Loucy (cell line): ENCODE data around the gene PNPLA7.
"Not testable (repeated sequence)": the region's sequence is repeated elsewhere in the genome, so short reads cannot be mapped to it uniquely, and the experiment has no call there.

Experiments used
- H2AFZ ChIP-seq: fragments of 200-600 bp; sonication (generic); 2 replicates; pipeline ENCODE4 v1.6.0; 2016; ENCODE audit warnings: antibody characterized with exemption, mild to moderate bottlenecking, low read length, moderate library complexity
- H3F3A ChIP-seq: fragments of 200-600 bp; 2 replicates; pipeline ENCODE4 v1.6.0; 2016; ENCODE audit warnings: antibody characterized with exemption, low read depth, mild to moderate bottlenecking
- H3K27me3 ChIP-seq: fragments of 200-600 bp; sonication (generic); 2 replicates; pipeline ENCODE4 v1.6.1; 2014; ENCODE audit warnings: low read length, mild to moderate bottlenecking; ENCODE audit not compliant: insufficient read depth, poor library complexity, severe bottlenecking
- H3K36me3 ChIP-seq: fragments of 200-600 bp; sonication (generic); 2 replicates; pipeline ENCODE4 v1.6.1; 2016; ENCODE audit warnings: low read length; ENCODE audit not compliant: insufficient read depth
- H3K4me1 ChIP-seq: fragments of 200-600 bp; sonication (generic); 2 replicates; pipeline ENCODE4 v1.5.1; 2014; ENCODE audit warnings: low read length, mild to moderate bottlenecking; ENCODE audit not compliant: insufficient read depth, poor library complexity, severe bottlenecking
- H3K4me2 ChIP-seq: fragments of 200-600 bp; sonication (generic); 2 replicates; pipeline ENCODE4 v1.6.0; 2014; ENCODE audit warnings: antibody characterized with exemption, low read length, low read depth, mild to moderate bottlenecking; ENCODE audit not compliant: poor library complexity, severe bottlenecking
- H3K4me3 ChIP-seq: fragments of 200-600 bp; sonication (generic); 2 replicates; pipeline ENCODE4 v1.5.1; 2014; ENCODE audit warnings: low read length, mild to moderate bottlenecking, mixed read lengths; ENCODE audit not compliant: poor library complexity, severe bottlenecking
- H3K79me2 ChIP-seq: fragments of 200-600 bp; sonication (generic); 2 replicates; pipeline ENCODE4 v1.6.1; 2014; ENCODE audit warnings: low read length; ENCODE audit not compliant: insufficient read depth
- H3K9ac ChIP-seq: fragments of 200-600 bp; sonication (generic); 2 replicates; pipeline ENCODE4 v1.6.0; 2014; ENCODE audit warnings: mild to moderate bottlenecking, low read depth, low read length, moderate library complexity; ENCODE audit not compliant: poor library complexity, severe bottlenecking
- H3K9me2 ChIP-seq: fragments of 200-600 bp; sonication (generic); replicated peaks from 2 replicates; pipeline ENCODE4 v1.6.1; 2016; ENCODE audit warnings: low read depth, low read length, mixed read lengths
- H3K9me3 ChIP-seq: fragments of 200-600 bp; sonication (generic); 2 replicates; pipeline ENCODE4 v1.6.1; 2014; ENCODE audit warnings: mild to moderate bottlenecking, antibody characterized with exemption, low read length, low read depth; ENCODE audit not compliant: insufficient read depth
- H4K20me1 ChIP-seq: fragments of 200-600 bp; sonication (generic); 2 replicates; pipeline ENCODE4 v1.6.0; 2014; ENCODE audit warnings: antibody characterized with exemption, low read length, mild to moderate bottlenecking; ENCODE audit not compliant: insufficient read depth, poor library complexity, severe bottlenecking
- EZH2phosphoT487 ChIP-seq: fragments of 200-600 bp; IDR thresholded peaks from 2 replicates; pipeline ENCODE4 v1.6.1; 2018; ENCODE audit warnings: antibody characterized with exemption, mild to moderate bottlenecking, moderate library complexity, borderline replicate concordance
- TF ChIP-seq, protein P1 (sequence below): fragments of 200-600 bp; sonication (generic); conservative IDR thresholded peaks from 2 replicates; pipeline ENCODE4 v1.5.1; 2014; ENCODE audit warnings: mild to moderate bottlenecking, antibody characterized with exemption, low read length

Gene PNPLA7

DNA sequence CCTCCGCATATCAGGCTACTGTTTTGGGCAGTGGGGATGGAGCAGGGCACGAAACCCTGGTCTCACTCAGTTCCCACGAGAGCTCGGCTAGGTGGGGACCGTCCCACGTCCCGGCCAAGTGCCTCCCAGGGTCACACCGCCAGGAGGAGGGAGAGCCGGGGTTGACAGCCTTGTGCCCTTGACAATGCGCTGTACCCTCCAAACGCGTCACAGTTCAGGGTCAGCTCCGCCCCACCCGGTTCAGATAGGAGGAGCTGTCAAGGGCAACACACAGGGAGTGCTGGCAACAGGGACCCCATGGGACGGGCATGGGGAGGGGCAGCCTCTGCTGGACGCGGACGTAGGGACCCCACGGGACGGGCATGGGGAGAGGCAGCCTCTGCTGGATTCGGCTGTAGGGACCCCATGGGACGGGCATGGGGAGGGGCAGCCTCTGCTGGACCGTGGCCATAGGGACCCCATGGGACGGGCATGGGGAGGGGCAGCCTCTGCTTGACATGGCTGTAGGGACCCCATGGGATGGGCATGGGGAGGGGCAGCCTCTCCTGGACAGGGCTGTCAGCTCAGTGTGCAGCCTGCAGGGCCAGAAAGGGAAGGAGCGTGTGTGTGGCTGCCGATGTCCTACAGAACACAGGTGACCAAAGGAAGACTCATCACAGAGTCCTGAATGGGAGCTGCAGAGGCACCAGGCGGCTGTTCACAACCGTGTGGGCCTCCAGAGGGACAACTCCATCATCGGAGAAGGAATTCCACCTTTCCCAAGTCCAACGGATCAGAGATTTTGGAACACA lies 29.4 kb downstream of the PNPLA7 start:
- Histone ChIP-seq H3K9me3 (no peaks in the 10 kb centered on the region), H3K36me3 (no peaks in the 10 kb centered on the region), H3K4me1 (no peaks in the 10 kb centered on the region), H3K4me2 (no peak overlapping the region), H4K20me1 (no peaks in the 10 kb centered on the region), H3K27me3 (no peaks in the 10 kb centered on the region), H3K4me3 (no peak overlapping the region), H3K79me2 (no peaks in the 10 kb centered on the region), H2AFZ (no peak overlapping the region), H3K9me2 (no peaks in the 10 kb centered on the region), H3F3A (no peaks in the 10 kb centered on the region; the same call in 1 of the 2 replicates), H3K9ac (no peak overlapping the region)
- TF ChIP-seq, protein P1, sequence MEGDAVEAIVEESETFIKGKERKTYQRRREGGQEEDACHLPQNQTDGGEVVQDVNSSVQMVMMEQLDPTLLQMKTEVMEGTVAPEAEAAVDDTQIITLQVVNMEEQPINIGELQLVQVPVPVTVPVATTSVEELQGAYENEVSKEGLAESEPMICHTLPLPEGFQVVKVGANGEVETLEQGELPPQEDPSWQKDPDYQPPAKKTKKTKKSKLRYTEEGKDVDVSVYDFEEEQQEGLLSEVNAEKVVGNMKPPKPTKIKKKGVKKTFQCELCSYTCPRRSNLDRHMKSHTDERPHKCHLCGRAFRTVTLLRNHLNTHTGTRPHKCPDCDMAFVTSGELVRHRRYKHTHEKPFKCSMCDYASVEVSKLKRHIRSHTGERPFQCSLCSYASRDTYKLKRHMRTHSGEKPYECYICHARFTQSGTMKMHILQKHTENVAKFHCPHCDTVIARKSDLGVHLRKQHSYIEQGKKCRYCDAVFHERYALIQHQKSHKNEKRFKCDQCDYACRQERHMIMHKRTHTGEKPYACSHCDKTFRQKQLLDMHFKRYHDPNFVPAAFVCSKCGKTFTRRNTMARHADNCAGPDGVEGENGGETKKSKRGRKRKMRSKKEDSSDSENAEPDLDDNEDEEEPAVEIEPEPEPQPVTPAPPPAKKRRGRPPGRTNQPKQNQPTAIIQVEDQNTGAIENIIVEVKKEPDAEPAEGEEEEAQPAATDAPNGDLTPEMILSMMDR, result no peak
- TF ChIP-seq EZH2phosphoT487, result no peak

DNA sequence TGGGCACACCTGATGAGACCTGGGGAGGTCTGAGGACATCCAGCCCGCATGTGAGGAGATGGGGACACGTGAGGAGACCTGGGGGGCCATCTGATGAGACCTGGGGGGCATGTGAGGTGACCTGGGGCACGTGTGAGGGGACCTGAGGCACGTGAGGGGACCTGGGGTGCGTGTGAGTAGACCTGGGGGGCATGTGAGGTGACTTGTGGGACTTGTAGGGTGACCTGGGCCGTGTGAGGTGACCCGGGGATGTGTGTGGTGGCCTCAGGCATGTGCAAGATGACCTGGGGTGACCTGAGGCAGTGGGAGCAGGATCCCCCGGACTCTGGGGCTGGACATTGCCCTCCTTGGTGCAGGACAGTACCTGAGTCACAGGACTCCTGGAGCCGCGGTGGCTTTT lies 30.6 kb downstream of the PNPLA7 start:
- Histone ChIP-seq H4K20me1 (no peaks in the 10 kb centered on the region), H3K79me2 (no peaks in the 10 kb centered on the region), H3K27me3 (no peaks in the 10 kb centered on the region), H3K9ac (no peak overlapping the region), H3K4me3 (no peak overlapping the region), H2AFZ (no peak overlapping the region), H3K36me3 (no peaks in the 10 kb centered on the region), H3K9me2 (no peaks in the 10 kb centered on the region), H3K9me3 (no peaks in the 10 kb centered on the region), H3K4me2 (no peak overlapping the region), H3K4me1 (no peaks in the 10 kb centered on the region), H3F3A (no peaks in the 10 kb centered on the region; the same call in 1 of the 2 replicates)
- TF ChIP-seq EZH2phosphoT487, result no peak
- TF ChIP-seq, protein P1, result no peak

DNA sequence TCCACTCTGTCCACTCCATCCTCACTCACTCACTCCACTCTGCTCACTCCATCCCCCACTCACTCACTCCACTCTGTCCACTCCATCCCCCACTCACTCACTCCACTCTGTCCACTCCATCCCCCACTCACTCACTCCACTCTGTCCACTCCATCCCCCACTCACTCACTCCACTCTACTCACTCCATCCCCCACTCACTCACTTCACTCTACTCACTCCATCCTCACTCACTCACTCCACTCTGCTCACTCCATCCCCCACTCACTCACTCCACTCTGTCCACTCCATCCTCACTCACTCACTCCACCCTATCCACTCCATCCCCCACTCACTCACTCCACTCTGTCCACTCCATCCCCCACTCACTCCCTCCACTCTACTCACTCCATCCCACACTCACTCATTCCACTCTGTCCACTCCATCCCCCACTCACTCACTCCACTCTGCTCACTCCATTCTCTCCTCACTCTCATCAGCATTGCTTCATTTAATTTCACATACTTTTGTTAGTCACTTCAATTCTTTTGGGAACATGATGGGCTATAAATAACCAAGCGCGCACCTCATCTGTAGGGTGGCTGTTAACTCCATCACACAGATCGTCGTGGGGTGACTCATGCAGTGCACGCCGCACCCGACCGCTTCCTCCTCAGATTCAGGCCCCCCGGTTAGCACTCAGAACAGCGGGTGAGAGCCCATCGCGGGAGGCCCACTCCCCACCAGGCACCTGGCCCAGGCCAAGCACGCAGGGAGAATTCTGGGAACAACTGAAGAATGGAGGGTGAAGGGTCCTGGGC lies 31.3 kb downstream of the PNPLA7 start:
- H3K9me3 ChIP-seq, H3K9me2 ChIP-seq, H4K20me1 ChIP-seq, H3K4me3 ChIP-seq, H3K4me2 ChIP-seq, H3K79me2 ChIP-seq, H3K36me3 ChIP-seq, H3K27me3 ChIP-seq, H2AFZ ChIP-seq, H3F3A ChIP-seq, H3K4me1 ChIP-seq, H3K9ac ChIP-seq: not testable (repeated sequence)
